Suprapubic skin (tissue), 4 donors: ENCODE measurements around the gene ZBTB46. TPM values are rescaled to one million over a fixed set of nuclear protein-coding genes. Genes with fewer than 3 reads are reported as not detected.

Experiments
- DNase-seq, 2 donors: peaks; one replicate each; pipeline ENCODE4 v3.0.0-alpha.2; 2019; ENCODE audit warnings: low spot score in 2 of 2
- H3K27ac ChIP-seq: fragments of 200-600 bp; sonication (generic); one replicate; pipeline ENCODE4 v1.5.1; 2019
- H3K27me3 ChIP-seq: fragments of 200-600 bp; sonication (generic); one replicate; pipeline ENCODE4 v1.5.1; 2019
- H3K36me3 ChIP-seq: fragments of 200-600 bp; sonication (generic); one replicate; pipeline ENCODE4 v1.5.1; 2019
- H3K4me1 ChIP-seq: fragments of 200-600 bp; sonication (generic); one replicate; pipeline ENCODE4 v1.5.1; 2019
- H3K4me3 ChIP-seq: fragments of 200-600 bp; sonication (generic); one replicate; pipeline ENCODE4 v1.5.1; 2019; ENCODE audit warnings: mild to moderate bottlenecking
- H3K9me3 ChIP-seq: fragments of 200-600 bp; sonication (generic); one replicate; pipeline ENCODE4 v1.5.1; 2019
- CTCF ChIP-seq, 2 donors: fragments of 200-600 bp in 1 of 2; fragments of 450-650 bp in 1 of 2; sonication (generic) in 1 of 2; IDR thresholded peaks; one replicate each; pipeline ENCODE4 v1.5.1; 2016 to 2019; ENCODE audit warnings: antibody characterized with exemption in 2 of 2, mild to moderate bottlenecking in 1 of 2, moderate library complexity in 1 of 2
- EP300 ChIP-seq: sonication (generic); formaldehyde crosslinking; IDR thresholded peaks from one replicate; pipeline ENCODE4 v1.6.1; 2017; ENCODE audit warnings: antibody characterized with exemption
- POLR2A ChIP-seq, 2 donors: fragments of 450-650 bp; IDR thresholded peaks; one replicate each; pipeline ENCODE4 v1.6.1; 2017; ENCODE audit warnings: antibody characterized with exemption in 2 of 2, mild to moderate bottlenecking in 2 of 2, moderate library complexity in 2 of 2
- POLR2AphosphoS5 ChIP-seq, 3 donors: sonication (generic); formaldehyde crosslinking; IDR thresholded peaks; one replicate each; pipeline ENCODE4 v1.6.1; 2017; ENCODE audit warnings: antibody characterized with exemption in 3 of 3
- WGBS: methylation state at CpG from one replicate; pipeline ENCODE4 v1.1.5; 2018; 5-methylcytosine and 5-hydroxymethylcytosine counted together
- total RNA-seq, 4 donors: library from RNA; depleted of rRNA; stranded (reverse); fragments of >200 nt; gene quantifications; one replicate each; pipeline ENCODE4 v1.1.0, GENCODE V29; 2016

Gene ZBTB46
- total RNA-seq, 4 donors from 2014 or later, result 3.4 to 5.1 (median 4.4) TPM

- Histone ChIP-seq H3K27ac (peak overlapping the region; percentile 94), H3K27me3 (no peaks in the 10 kb centered on the region), H3K9me3 (no peaks in the 10 kb centered on the region), H3K4me1 (peaks cover 26% of the 10 kb centered on the region), H3K4me3 (peak overlapping the region; percentile 94), H3K36me3 (peaks cover 56% of the 10 kb centered on the region)
- peak; percentile 80 to 81 for DNase-seq
- 5% methylated on average over 29 of the region's 56 CpGs for WGBS
- TF ChIP-seq EP300 (no peak), POLR2A (IDR thresholded peaks at IDR 0.05) (no peak), CTCF (IDR thresholded peaks at IDR 0.05) (peak in 1 of 2 donors; percentile 34), POLR2AphosphoS5 (IDR thresholded peaks at IDR 0.05) (no peak)
These were observed 124.1 kb downstream of the ZBTB46 start for GRCh38 chr20:63706852-63707557.

GRCh38 chr20:63706027-63706695, 124.9 kb downstream of the ZBTB46 start:
- peaks cover 47% of the 10 kb centered on the region for H3K36me3 ChIP-seq
- peak overlapping the region; percentile 94 for H3K4me3 ChIP-seq
- whole genome bisulfite sequencing, result 64% methylated on average over 12 of the region's 12 CpGs
- no peaks in the 10 kb centered on the region for H3K9me3 ChIP-seq
- peak; percentile 61 to 65 for DNase-seq
- peaks cover 26% of the 10 kb centered on the region for H3K4me1 ChIP-seq
- H3K27me3 ChIP-seq, result no peaks in the 10 kb centered on the region
- TF ChIP-seq CTCF (IDR thresholded peaks at IDR 0.05), result no peak
- TF ChIP-seq POLR2A (IDR thresholded peaks at IDR 0.05), result no peak
- TF ChIP-seq POLR2AphosphoS5 (IDR thresholded peaks at IDR 0.05), result no peak
- no peak for TF ChIP-seq EP300
- peak overlapping the region; percentile 94 for H3K27ac ChIP-seq

- Histone ChIP-seq H3K27ac (no peak overlapping the region), H3K27me3 (no peaks in the 10 kb centered on the region), H3K4me1 (peaks cover 26% of the 10 kb centered on the region), H3K4me3 (no peak overlapping the region), H3K9me3 (no peaks in the 10 kb centered on the region), H3K36me3 (peaks cover 45% of the 10 kb centered on the region)
- DNase-seq, result peak; percentile 53 to 60
- no peak for TF ChIP-seq POLR2A (IDR thresholded peaks at IDR 0.05)
- TF ChIP-seq CTCF (IDR thresholded peaks at IDR 0.05), result no peak
- no peak for TF ChIP-seq EP300
- TF ChIP-seq POLR2AphosphoS5 (IDR thresholded peaks at IDR 0.05), result no peak
- 92% methylated on average over 8 of the region's 8 CpGs for WGBS
These were observed 125.6 kb downstream of the ZBTB46 start for GRCh38 chr20:63705232-63706026.

- WGBS, result 91% methylated on average over 4 of the region's 6 CpGs
These were observed 126.3 kb downstream of the ZBTB46 start for GRCh38 chr20:63704749-63705117.

More at GRCh38 chr20:63704749-63705117, 126.3 kb downstream of the ZBTB46 start:
- peaks cover 42% of the 10 kb centered on the region for H3K36me3 ChIP-seq
- H3K27ac ChIP-seq, result no peak overlapping the region
- H3K27me3 ChIP-seq, result no peaks in the 10 kb centered on the region
- TF ChIP-seq POLR2AphosphoS5 (IDR thresholded peaks at IDR 0.05), result no peak
- TF ChIP-seq POLR2A (IDR thresholded peaks at IDR 0.05), result no peak
- no peak for TF ChIP-seq EP300
- TF ChIP-seq CTCF (IDR thresholded peaks at IDR 0.05), result no peak
- DNase-seq, result peak; percentile 50 to 55
- H3K4me1 ChIP-seq, result peaks cover 31% of the 10 kb centered on the region
- no peaks in the 10 kb centered on the region for H3K9me3 ChIP-seq
- no peak overlapping the region for H3K4me3 ChIP-seq
